ENCODE results near the gene SHLD2. TPM values are rescaled to one million over a fixed set of nuclear protein-coding genes. Genes with fewer than 3 reads are reported as not detected.
"Not testable (repeated sequence)": the region's sequence is repeated elsewhere in the genome, so short reads cannot be mapped to it uniquely, and the experiment has no call there.

SHLD2 gene
- total and polyA plus RNA-seq, 10 of the 15 experiments (the other 5 are each of a cell fraction or from before 2014, with no cell fraction given): 24.5 to 45.3 (median 30.1) TPM

DNA sequence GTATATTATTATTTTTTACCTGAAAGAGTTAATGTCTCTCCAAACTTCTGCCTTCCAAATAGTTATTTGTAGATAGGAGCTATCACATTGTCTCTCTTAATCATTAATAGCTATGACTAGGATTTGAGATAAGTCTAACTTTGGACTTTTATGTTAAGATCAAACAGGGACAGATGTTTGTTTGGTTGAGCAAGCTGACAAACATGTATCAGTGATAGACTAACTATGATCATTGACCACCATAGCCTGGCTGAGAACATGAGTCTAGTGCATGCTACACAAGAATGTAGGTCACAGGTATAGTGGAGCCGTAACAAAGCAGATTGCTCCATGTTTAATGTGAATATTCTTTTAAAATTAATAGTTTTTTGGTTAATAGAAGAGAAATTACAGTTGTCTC, 76.7 kb downstream of the SHLD2 start:
- POLR2A ChIA-PET; H3K79me2 ChIP-seq (ENCODE audit: control insufficient read depth, insufficient read depth, low read length); in situ Hi-C loops (cut with MboI); H3K36me3 ChIP-seq (ENCODE audit: control insufficient read depth in 2 of 2, insufficient read depth in 2 of 2, low read length in 1 of 2); RAD21 ChIA-PET (ENCODE audit: unreplicated experiment); FAIRE-seq; H4K20me1 ChIP-seq (ENCODE audit: control insufficient read depth, insufficient read depth); H2AFZ ChIP-seq (ENCODE audit: control insufficient read depth, low read depth, low read length); H3K27ac ChIP-seq (ENCODE audit: control insufficient read depth, insufficient read depth); H3K4me3 ChIP-seq; H3K9ac ChIP-seq (ENCODE audit: control insufficient read depth, insufficient read depth, low read length); H3K27me3 ChIP-seq (replicated peaks in 1 of 2; ENCODE audit: control insufficient read depth in 2 of 2, insufficient read depth in 2 of 2, low read length in 1 of 2); intact Hi-C loops (cut with micrococcal nuclease; ENCODE audit: unreplicated experiment); DNase-seq (ENCODE audit: low read depth, low spot score); H3K9me3 ChIP-seq (replicated peaks; ENCODE audit: control insufficient read depth, insufficient read depth, low read length); BruUV-seq (replicated peaks); SMC1A ChIA-PET (ENCODE audit: uncharacterized antibody, unreplicated experiment); H3K4me2 ChIP-seq (ENCODE audit: control insufficient read depth, insufficient read depth); ATAC-seq; H3K4me1 ChIP-seq (ENCODE audit: control insufficient read depth, insufficient read depth, low read length); CTCF ChIA-PET: not testable (repeated sequence)
- WGBS (ENCODE audit: insufficient coverage, insufficient replicate concordance, low lambda C conversion rate, missing lambda C conversion rate): 55% methylated on average over 1 of the region's 1 CpG

GRCh38 chr10:87172178-87172577, 77.2 kb downstream of the SHLD2 start:
- H4K20me1 ChIP-seq (ENCODE audit: control insufficient read depth, insufficient read depth); FAIRE-seq; H3K4me3 ChIP-seq; ATAC-seq; BruUV-seq (replicated peaks); H3K9me3 ChIP-seq (replicated peaks; ENCODE audit: control insufficient read depth, insufficient read depth, low read length); SMC1A ChIA-PET (ENCODE audit: uncharacterized antibody, unreplicated experiment); DNase-seq (ENCODE audit: low read depth, low spot score); H3K9ac ChIP-seq (ENCODE audit: control insufficient read depth, insufficient read depth, low read length); CTCF ChIA-PET; in situ Hi-C loops (cut with MboI); H2AFZ ChIP-seq (ENCODE audit: control insufficient read depth, low read depth, low read length); H3K4me2 ChIP-seq (ENCODE audit: control insufficient read depth, insufficient read depth); H3K79me2 ChIP-seq (ENCODE audit: control insufficient read depth, insufficient read depth, low read length); RAD21 ChIA-PET (ENCODE audit: unreplicated experiment); H3K36me3 ChIP-seq (ENCODE audit: control insufficient read depth in 2 of 2, insufficient read depth in 2 of 2, low read length in 1 of 2); POLR2A ChIA-PET; H3K27ac ChIP-seq (ENCODE audit: control insufficient read depth, insufficient read depth); H3K4me1 ChIP-seq (ENCODE audit: control insufficient read depth, insufficient read depth, low read length); H3K27me3 ChIP-seq (replicated peaks in 1 of 2; ENCODE audit: control insufficient read depth in 2 of 2, insufficient read depth in 2 of 2, low read length in 1 of 2); intact Hi-C loops (cut with micrococcal nuclease; ENCODE audit: unreplicated experiment): not testable (repeated sequence)

DNA sequence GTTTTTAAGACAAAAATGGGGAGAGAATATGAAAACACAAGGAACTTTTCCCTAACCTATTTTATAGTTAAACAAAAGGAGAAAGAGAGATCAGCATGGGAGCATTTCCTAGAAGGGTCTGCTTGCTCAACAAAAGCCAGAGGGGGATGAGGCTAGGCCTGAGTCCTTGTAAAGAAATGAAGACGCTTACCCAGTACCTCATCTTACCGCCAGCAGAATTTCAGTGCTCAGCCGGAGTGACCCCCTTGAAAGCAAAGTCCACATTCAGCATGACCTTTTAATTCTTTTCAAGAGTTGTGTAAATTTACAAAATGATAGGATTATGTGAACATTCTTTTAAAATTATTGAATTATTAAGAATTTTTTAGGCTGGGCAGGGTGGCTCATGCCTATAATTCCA, 82.6 kb downstream of the SHLD2 start:
- intact Hi-C loops (cut with micrococcal nuclease; ENCODE audit: unreplicated experiment); SMC1A ChIA-PET (ENCODE audit: uncharacterized antibody, unreplicated experiment); H3K4me3 ChIP-seq; H3K4me2 ChIP-seq (ENCODE audit: control insufficient read depth, insufficient read depth); BruUV-seq (replicated peaks); H3K27me3 ChIP-seq (replicated peaks in 1 of 2; ENCODE audit: control insufficient read depth in 2 of 2, insufficient read depth in 2 of 2, low read length in 1 of 2); H3K36me3 ChIP-seq (ENCODE audit: control insufficient read depth in 2 of 2, insufficient read depth in 2 of 2, low read length in 1 of 2); FAIRE-seq; POLR2A ChIA-PET; RAD21 ChIA-PET (ENCODE audit: unreplicated experiment); H3K9ac ChIP-seq (ENCODE audit: control insufficient read depth, insufficient read depth, low read length); in situ Hi-C loops (cut with MboI); ATAC-seq; H3K27ac ChIP-seq (ENCODE audit: control insufficient read depth, insufficient read depth); H2AFZ ChIP-seq (ENCODE audit: control insufficient read depth, low read depth, low read length); H3K4me1 ChIP-seq (ENCODE audit: control insufficient read depth, insufficient read depth, low read length); H4K20me1 ChIP-seq (ENCODE audit: control insufficient read depth, insufficient read depth); DNase-seq (ENCODE audit: low read depth, low spot score); CTCF ChIA-PET; H3K9me3 ChIP-seq (replicated peaks; ENCODE audit: control insufficient read depth, insufficient read depth, low read length); H3K79me2 ChIP-seq (ENCODE audit: control insufficient read depth, insufficient read depth, low read length): not testable (repeated sequence)
- WGBS (ENCODE audit: insufficient coverage, insufficient replicate concordance, low lambda C conversion rate, missing lambda C conversion rate): 100% methylated on average over 2 of the region's 3 CpGs

Measured in GM12878 (cell line).